MCF 10A (cell line): ENCODE measurements around the gene ZNF827. TPM values are rescaled to one million over a fixed set of nuclear protein-coding genes. Genes with fewer than 3 reads are reported as not detected.

ENCODE experiments used
- BruUV-seq: library from RNA; stranded (reverse); fragments of 400-500 nt; replicated peaks from 2 replicates; lab custom pipeline; 2021; lab: Mats Ljungman, UMichigan
- CTCF ChIA-PET: fragments of 300-600 bp; sonication (Branson Sonifier 250); formaldehyde crosslinking; extraction: SDS; loops from one replicate; lab custom pipeline; 2021; ENCODE audit warnings: antibody characterized with exemption, inconsistent platforms; lab: Yijun Ruan, JAX
- POLR2A ChIA-PET: fragments of 300-600, 350-650 bp; sonication (Branson Sonifier 250); formaldehyde crosslinking; extraction: SDS; loops from one replicate; lab custom pipeline; 2020; ENCODE audit warnings: antibody characterized with exemption, inconsistent platforms; lab: Yijun Ruan, JAX
- DNase-seq: peaks from one replicate; pipeline ENCODE4 v3.0.0-alpha.2; 2018; ENCODE audit not compliant: unreplicated experiment
- H3K27ac Mint-ChIP-seq: one replicate; pipeline ENCODE4 v1.8.0; 2022; ENCODE audit warnings: mild to moderate bottlenecking, low read depth, mixed read lengths; ENCODE audit not compliant: unreplicated experiment
- H3K27me3 Mint-ChIP-seq: one replicate; pipeline ENCODE4 v1.8.0; 2022; ENCODE audit warnings: mixed read lengths; ENCODE audit not compliant: insufficient read depth, unreplicated experiment
- H3K36me3 Mint-ChIP-seq: one replicate; pipeline ENCODE4 v1.8.0; 2022; ENCODE audit warnings: mild to moderate bottlenecking, moderate library complexity, mixed read lengths; ENCODE audit not compliant: insufficient read depth, unreplicated experiment
- H3K4me1 Mint-ChIP-seq: one replicate; pipeline ENCODE4 v1.8.0; 2022; ENCODE audit warnings: mixed read lengths; ENCODE audit not compliant: insufficient read depth, unreplicated experiment
- H3K4me3 Mint-ChIP-seq: one replicate; pipeline ENCODE4 v1.8.0; 2022; ENCODE audit warnings: mild to moderate bottlenecking, moderate library complexity, mixed read lengths; ENCODE audit not compliant: unreplicated experiment
- H3K9me3 Mint-ChIP-seq: one replicate; pipeline ENCODE4 v1.8.0; 2022; ENCODE audit warnings: mixed read lengths; ENCODE audit not compliant: unreplicated experiment
- CTCF ChIP-seq: fragments of 200-600 bp; IDR thresholded peaks from one replicate; pipeline ENCODE4 v1.8.0; 2022; ENCODE audit warnings: antibody characterized with exemption, mild to moderate bottlenecking; ENCODE audit not compliant: unreplicated experiment
- intact Hi-C: fragments of 100-400 bp; cut with micrococcal nuclease; formaldehyde crosslinking; loops from 2 replicates; pipeline ENCODE4 v1.14.1; 2022
- total RNA-seq: library from RNA; stranded (reverse); gene quantifications from 2 replicates; pipeline ENCODE4 v1.2.3, GENCODE V29; 2022

Gene ZNF827
- total RNA-seq, 1 experiment from 2014 or later, result 11.3 TPM

- POLR2A ChIA-PET, result interaction anchor here (1.8 kb wide), 1 partner anchor 10 kb away, joined by 5 read pairs; no protein-coding TSS in a partner anchor
These were observed 71.2 kb downstream of the ZNF827 start for GRCh38 chr4:145867406-145867805.

GRCh38 chr4:145866991-145867390, 71.6 kb downstream of the ZNF827 start:
- Mint-ChIP-seq H3K9me3 (peaks cover 3% of the 10 kb centered on the region), H3K4me1 (peaks cover 6% of the 10 kb centered on the region), H3K27ac (no peak overlapping the region), H3K36me3 (no peaks in the 10 kb centered on the region), H3K27me3 (no peaks in the 10 kb centered on the region), H3K4me3 (no peak overlapping the region)
- intact Hi-C loops, result loop anchor here (5.0 kb wide), 1 partner anchor 135 kb away; no protein-coding TSS in a partner anchor
- TF ChIP-seq CTCF, result no peak
- CTCF ChIA-PET, result interaction anchor here (0.8 to 1.4 kb wide), 6 partner anchors 11 to 144 kb away, joined by 3 to 4 read pairs (median 3); no protein-coding TSS in a partner anchor
- POLR2A ChIA-PET, result interaction anchor here (0.9 to 1.8 kb wide), 2 partner anchors 10 to 38 kb away, joined by 3 to 5 read pairs; no protein-coding TSS in a partner anchor
- BruUV-seq, result no TSS peak
- DNase-seq, result no peak

More at GRCh38 chr4:145867406-145867805, 71.2 kb downstream of the ZNF827 start:
- no peak for DNase-seq
- H3K4me3 Mint-ChIP-seq, result no peak overlapping the region
- peaks cover 6% of the 10 kb centered on the region for H3K4me1 Mint-ChIP-seq
- intact Hi-C loops, result loop anchor here (5.0 kb wide), 1 partner anchor 135 kb away; no protein-coding TSS in a partner anchor
- no peaks in the 10 kb centered on the region for H3K27me3 Mint-ChIP-seq
- BruUV-seq, result no TSS peak
- TF ChIP-seq CTCF, result no peak
- H3K9me3 Mint-ChIP-seq, result peaks cover 7% of the 10 kb centered on the region
- no peaks in the 10 kb centered on the region for H3K36me3 Mint-ChIP-seq
- CTCF ChIA-PET, result interaction anchor here (0.6 to 1.4 kb wide), 5 partner anchors 12 to 207 kb away, joined by 3 to 4 read pairs (median 3); no protein-coding TSS in a partner anchor
- no peak overlapping the region for H3K27ac Mint-ChIP-seq

- Mint-ChIP-seq H3K4me3 (no peak overlapping the region), H3K9me3 (no peaks in the 10 kb centered on the region), H3K4me1 (peaks cover 1% of the 10 kb centered on the region), H3K27ac (no peak overlapping the region), H3K27me3 (no peaks in the 10 kb centered on the region), H3K36me3 (no peaks in the 10 kb centered on the region)
- intact Hi-C loops, result loop anchor here (5.0 kb wide), 1 partner anchor 133 kb away; no protein-coding TSS in a partner anchor
- ChIA-PET CTCF (interaction anchor here (0.9 kb wide), 1 partner anchor 41 kb away, joined by 3 read pairs; no protein-coding TSS in a partner anchor), POLR2A (interaction anchor here (0.5 kb wide), 1 partner anchor 546 kb away, joined by 3 read pairs; no protein-coding TSS in a partner anchor)
- no TSS peak for BruUV-seq
- no peak for TF ChIP-seq CTCF
- DNase-seq, result no peak
These were observed 73.2 kb downstream of the ZNF827 start for GRCh38 chr4:145865274-145865941.

- Mint-ChIP-seq H3K9me3 (no peaks in the 10 kb centered on the region), H3K27ac (no peak overlapping the region), H3K4me1 (no peaks in the 10 kb centered on the region), H3K36me3 (no peaks in the 10 kb centered on the region), H3K27me3 (no peaks in the 10 kb centered on the region), H3K4me3 (no peak overlapping the region)
- no peak for DNase-seq
- intact Hi-C loops, result no loop called here
- BruUV-seq, result no TSS peak
- ChIA-PET CTCF (no interaction called here), POLR2A (no interaction called here)
- TF ChIP-seq CTCF, result no peak
These were observed 75.4 kb downstream of the ZNF827 start for GRCh38 chr4:145863191-145863590.
